HG03558 (cell line): ENCODE measurements around the gene AP1M1.

Experiments
- ATAC-seq: cut with Tn5 transposase; IDR thresholded peaks from one replicate; pipeline ENCODE4 v1.9.1; 2021; ENCODE audit warnings: moderate number of reproducible peaks; ENCODE audit not compliant: unreplicated experiment; ENCODE audit errors: extremely low read depth

Gene AP1M1

DNA sequence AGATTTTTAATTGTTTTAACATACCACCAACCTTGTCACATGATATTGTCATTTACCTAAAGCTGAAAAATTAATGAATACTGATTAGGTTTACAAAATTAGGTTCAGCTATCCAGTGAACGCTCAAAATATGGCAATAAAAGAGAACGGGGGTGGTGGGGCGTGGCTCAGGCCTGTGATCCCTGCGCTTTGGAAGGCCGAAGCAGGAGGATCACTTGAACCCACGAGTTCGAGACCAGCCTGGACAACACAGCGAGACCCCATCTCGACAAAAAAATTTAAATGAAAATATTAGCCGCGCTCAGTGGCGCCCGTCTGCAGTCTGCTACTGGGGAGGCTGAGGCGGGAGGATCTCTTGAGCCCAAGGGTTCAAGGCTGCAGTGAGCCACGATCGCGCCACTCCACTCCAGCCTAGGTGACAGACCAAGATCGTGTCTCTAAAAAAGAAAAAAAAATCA, 13.0 kb upstream of the AP1M1 start:
- no peak for ATAC-seq

GRCh38 chr19:16185123-16185767, 12.5 kb upstream of the AP1M1 start, which contains the start of gene FAM32A:
FAM32A (plus strand) TSS chr19:16185410; CDS start chr19:16185443, 33 bp downstream.
- ATAC-seq, result peak; percentile 78

GRCh38 chr19:16185768-16186123, 12.0 kb upstream of the AP1M1 start:
- no peak for ATAC-seq

DNA sequence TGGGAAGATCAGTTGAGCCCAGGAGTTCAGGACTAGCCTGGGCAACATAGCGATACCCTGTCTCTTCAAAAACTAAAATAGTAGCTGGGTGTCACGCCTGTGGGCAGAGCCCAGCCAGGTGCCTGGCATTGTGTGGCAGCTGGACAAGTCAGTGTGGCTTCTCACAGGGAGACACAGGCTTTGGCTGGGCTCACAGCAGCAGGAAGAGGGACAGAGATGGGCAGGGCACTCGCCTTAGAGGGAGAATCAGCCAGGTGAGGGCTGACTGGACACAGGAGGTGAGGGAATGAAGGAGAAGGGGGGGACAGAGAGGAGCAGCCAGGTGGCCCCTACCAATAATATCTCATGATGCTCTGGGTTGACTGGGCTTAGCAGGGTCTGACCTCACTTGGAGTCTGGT, 9.2 kb upstream of the AP1M1 start:
- no peak for ATAC-seq

DNA sequence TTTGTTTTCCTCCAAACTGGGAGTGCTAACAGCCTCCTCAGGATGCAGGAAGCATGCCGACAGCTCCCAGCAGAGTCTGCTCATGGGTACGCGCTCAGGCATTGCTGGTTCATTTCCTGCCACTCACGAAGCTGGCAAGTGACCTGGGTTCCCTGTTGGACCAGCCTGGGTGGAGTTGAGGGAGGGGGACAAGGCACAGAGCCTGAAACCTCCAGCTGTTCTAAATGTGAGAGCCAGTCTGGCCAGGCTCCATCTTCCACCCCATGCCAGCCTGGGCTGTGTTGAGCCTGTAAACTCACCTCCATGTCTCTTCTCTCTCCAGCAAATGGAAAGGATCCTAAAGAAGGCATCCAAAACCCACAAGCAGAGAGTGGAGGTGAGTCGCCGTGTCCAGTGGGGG, 7.5 kb upstream of the AP1M1 start:
- no peak for ATAC-seq

DNA sequence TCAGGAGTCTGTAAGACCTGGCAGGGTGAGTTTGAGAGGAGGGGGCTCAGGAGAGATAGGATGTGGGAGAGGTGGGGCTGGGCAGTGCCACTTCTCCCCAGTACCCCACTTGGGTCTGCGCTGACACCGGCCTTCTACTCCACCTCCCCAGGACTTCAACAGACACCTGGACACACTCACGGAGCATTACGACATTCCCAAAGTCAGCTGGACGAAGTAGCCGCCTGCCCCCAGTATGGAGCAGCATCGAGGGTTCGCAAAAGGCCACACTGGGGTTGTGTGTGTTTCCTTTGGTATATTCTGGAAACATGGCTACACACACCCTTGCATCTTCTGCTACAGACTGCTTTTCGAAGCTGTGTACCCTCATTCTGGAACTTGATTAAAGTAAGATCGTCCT, 7.0 kb upstream of the AP1M1 start:
- no peak for ATAC-seq

- no peak for ATAC-seq
Measured at GRCh38 chr19:16191216-16191908, 6.3 kb upstream of the AP1M1 start.

DNA sequence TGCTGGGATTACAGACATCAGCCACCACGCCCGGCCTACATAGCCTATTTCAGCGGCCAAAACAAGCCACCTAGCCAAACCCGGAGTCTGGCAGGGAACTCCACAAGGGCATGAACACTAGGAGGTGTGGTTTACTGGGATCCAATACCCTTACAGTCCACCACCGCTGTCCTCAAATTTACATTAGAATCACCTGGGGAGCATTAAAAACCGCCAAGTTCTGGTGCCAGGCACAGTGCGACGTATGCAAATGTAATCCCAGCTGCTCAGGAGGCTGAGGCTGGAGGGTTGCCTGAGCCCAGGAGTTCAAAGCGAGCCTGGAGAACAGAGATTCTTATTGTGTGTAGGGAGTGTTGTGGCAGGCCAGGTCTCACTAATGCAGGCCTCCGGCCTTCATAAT, 4.2 kb upstream of the AP1M1 start:
- ATAC-seq, result no peak

DNA sequence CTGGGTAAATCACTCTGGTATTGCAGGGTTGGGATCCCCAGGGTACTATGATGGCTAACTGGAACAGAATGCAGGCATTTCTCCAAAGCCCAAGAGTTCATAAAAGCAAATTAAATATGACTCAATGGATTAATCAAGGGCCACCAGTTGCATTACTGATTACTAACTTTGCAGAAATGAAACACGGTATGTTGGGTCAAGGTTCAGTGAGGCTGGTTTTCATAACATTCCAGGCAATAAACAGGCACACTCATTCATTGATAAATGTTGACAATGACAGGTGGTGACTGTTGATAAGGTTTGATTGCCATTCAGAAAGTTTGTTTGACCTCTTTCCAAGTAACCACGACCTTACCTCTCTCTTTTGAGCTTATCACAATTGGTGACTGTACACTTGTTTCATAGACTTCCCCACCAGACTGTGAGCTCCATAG, 506 bp upstream of the AP1M1 start:
- no peak for ATAC-seq

DNA sequence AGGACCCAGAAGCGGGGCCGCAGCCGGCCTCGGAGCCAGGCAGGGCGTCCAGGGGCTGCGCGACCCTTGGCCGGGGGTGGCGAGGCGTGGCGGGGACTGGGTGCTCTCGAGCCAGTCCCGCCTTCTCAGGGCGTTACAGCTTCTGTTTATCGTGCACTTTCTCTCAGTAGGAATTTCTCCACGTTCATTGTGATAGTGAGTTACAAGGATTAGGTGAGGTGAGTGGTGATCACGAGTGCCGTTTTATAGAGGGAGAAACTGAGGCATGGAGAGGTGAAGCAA, 600 bp downstream of the AP1M1 start:
- no peak for ATAC-seq

- no peak for ATAC-seq
Measured at GRCh38 chr19:16199275-16199932, 1.7 kb downstream of the AP1M1 start.

DNA sequence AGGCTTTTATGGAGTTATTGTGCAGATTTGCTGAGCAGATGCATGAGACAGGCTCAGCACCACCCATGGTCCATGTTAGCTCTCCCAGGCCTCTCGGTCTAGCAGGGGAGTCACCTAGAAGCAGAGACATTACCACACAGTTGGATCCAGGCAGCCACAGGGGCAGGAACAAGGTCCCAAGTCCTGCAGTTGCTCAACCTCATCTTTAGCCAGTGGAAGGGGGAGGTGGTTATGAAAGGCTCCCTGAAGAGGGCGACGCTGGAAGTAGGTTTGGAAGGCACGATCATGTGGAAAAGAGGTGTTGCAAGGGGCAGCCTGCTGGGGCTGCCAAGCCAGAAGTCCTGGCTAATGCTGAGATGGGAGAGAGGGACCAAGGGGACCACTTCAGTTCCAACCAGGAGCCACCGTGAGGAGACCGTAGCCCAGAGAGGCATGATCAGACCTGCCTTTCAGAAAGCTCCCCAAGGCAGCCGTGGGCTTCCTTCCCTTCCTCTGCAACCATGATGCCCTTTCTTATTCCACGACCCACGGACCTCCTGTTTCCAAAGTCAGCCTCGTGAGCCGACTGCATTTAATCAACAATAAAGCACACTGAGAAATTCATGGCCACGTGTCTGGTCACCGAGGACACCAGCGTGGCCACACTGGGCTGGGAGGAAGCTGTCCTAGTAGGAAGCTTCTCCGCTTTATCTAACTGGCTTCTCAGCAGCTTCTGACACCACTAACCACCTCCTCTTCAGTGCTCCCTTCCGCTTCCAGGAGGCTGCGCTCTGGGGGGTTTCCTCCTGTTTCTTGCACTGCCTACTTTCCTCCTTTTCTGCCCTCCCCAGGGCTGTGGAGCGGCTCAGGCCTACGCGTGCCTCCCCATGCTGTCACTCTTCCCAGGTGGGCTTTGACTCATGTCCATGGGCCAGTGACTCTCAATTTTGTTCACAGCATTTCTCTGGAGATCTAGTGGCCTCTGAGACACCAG, 2.6 kb downstream of the AP1M1 start:
- no peak for ATAC-seq

DNA sequence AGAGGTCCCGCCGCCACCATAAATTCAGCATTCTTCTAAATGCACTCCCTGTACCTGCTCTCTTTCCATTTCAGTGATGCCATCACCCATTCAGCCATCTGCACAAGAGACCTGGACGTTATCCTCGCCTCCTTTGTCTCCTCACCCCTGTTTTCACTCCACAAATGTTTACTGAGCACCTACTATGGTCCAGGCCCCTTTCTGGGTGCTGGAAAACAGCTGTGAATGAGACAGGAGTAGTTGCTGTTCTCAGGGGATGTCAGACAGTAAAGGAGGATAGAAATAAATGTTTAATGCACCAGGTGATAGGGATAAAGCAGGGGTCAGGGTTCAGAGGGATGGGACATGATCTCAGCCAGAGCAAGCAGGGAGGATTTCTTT, 3.3 kb downstream of the AP1M1 start:
- no peak for ATAC-seq

DNA sequence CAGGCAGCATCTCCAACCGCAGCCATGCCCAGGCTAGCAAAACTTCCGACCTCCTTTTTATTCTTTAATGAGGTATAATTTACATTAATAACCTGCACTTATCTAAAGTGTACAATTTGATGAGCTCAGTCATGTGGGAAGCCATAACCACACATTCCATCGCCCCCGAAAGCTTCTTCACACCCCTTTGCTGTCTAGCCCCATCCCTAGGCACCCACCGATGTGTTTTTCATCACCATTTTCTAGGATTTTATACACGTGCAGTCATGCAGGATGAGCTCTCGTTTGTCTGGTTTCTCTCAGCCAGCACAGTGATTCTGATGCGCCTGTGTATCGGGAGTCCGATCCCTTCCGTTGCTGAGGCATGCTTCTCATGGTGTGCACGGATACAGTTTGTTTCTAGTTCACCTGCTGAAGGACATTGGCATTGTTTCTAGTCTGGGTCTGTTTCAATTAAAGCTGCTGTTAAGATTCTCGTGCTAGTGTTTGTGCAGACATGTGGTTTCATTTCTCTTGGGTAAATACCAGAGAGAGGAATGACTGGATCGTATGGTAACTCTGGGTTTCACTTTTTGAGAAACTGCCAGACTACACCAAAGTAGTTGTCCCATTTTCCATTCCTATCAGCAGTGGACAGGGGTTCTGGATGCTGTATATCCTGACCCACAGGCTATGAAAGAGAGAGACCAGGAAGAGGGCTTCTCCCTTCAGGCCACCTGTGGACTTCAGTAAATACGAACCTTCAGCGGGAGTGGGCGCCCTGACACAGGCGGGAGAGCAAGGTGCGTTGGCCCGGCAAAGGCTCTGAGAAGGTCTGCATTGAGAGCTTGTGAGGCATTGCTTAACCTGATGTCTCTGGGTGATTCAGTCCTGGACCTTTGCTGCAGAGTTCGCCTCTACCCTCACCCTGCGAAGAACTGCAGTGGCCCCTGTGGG, 4.9 kb downstream of the AP1M1 start:
- ATAC-seq, result no peak

- ATAC-seq, result no peak
Measured at GRCh38 chr19:16203256-16204004, 5.7 kb downstream of the AP1M1 start.

DNA sequence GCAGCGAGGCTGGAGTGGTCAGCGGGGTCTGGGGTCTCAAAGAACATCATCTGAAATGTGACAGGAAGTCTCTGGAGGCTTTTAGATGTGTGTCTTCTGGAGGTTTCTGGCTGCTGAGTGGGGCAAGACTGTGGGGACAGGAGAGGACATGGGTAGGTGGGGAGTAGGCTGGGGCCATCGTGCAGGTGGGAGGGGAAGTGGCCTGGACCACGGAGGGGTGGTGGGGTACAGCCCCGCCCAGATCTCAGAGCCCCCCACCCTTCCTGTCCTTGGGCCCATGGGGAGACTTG, 6.2 kb downstream of the AP1M1 start:
- ATAC-seq, result no peak

- no peak for ATAC-seq
Measured at GRCh38 chr19:16205205-16206045, 7.7 kb downstream of the AP1M1 start.

DNA sequence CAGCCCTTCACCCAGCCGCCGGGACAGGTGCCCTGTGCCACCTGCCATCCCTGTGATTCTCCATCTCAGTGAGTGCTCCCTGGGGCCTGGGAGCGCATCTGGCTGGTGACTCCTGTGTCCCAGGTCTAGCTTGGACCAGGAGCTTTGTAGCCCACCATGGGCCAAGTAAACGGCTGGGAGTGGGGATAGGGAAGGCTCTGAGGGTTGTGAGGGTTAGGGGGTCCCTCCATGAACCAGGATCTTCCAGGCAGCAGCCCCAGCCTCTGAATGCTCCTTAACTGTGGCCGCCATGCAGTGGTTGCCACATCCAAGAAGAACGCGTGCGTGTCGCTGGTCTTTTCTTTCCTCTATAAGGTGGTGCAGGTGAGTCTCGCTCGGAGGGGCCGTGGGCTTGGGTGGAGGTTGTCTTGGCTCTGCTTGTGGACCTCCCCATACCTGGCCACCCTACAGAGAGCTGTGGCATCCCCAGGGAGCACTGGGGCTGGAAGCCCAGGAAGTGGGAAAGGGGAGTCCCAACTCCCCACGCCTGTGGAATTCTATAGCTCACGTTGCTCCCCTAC, 8.4 kb downstream of the AP1M1 start:
- ATAC-seq, result no peak
